Chondrocyte (in vitro differentiated cells): ENCODE results near the gene CYP1B1. TPM values are rescaled to one million over a fixed set of nuclear protein-coding genes. Genes with fewer than 3 reads are reported as not detected.

Experiments
- DNase-seq: peaks from one replicate; pipeline ENCODE4 v3.0.0; 2021; ENCODE audit warnings: mixed read lengths, low spot score
- H3K27ac Mint-ChIP-seq: one replicate; pipeline ENCODE4 v1.8.0; 2021; ENCODE audit warnings: mild to moderate bottlenecking, moderate library complexity, mixed read lengths; ENCODE audit not compliant: unreplicated experiment
- H3K27me3 Mint-ChIP-seq: 2 replicates; pipeline ENCODE4 v1.8.0; 2021; ENCODE audit warnings: low read depth, mixed read lengths
- H3K36me3 Mint-ChIP-seq: 2 replicates; pipeline ENCODE4 v1.8.0; 2021; ENCODE audit warnings: low read depth, mixed read lengths
- H3K4me1 Mint-ChIP-seq: 2 replicates; pipeline ENCODE4 v1.8.0; 2021; ENCODE audit warnings: low read depth, mild to moderate bottlenecking, mixed read lengths
- H3K4me3 Mint-ChIP-seq: one replicate; pipeline ENCODE4 v1.8.0; 2021; ENCODE audit warnings: mild to moderate bottlenecking, moderate library complexity, mixed read lengths; ENCODE audit not compliant: unreplicated experiment
- H3K9me3 Mint-ChIP-seq: 2 replicates; pipeline ENCODE4 v1.8.0; 2021; ENCODE audit warnings: low read depth, mixed read lengths
- total RNA-seq: library from RNA; stranded (reverse); gene quantifications from 3 replicates; pipeline ENCODE4 v1.2.1, GENCODE V29; 2021
- TF ChIP-seq, protein P1 (sequence below): fragments of 200-600 bp; sonication (generic); IDR thresholded peaks from 2 replicates; pipeline ENCODE4 v1.5.0; 2021; ENCODE audit warnings: antibody characterized with exemption, mild to moderate bottlenecking, moderate library complexity

Gene CYP1B1
- total RNA-seq, 1 donor from 2014 or later, result 135 TPM

DNA sequence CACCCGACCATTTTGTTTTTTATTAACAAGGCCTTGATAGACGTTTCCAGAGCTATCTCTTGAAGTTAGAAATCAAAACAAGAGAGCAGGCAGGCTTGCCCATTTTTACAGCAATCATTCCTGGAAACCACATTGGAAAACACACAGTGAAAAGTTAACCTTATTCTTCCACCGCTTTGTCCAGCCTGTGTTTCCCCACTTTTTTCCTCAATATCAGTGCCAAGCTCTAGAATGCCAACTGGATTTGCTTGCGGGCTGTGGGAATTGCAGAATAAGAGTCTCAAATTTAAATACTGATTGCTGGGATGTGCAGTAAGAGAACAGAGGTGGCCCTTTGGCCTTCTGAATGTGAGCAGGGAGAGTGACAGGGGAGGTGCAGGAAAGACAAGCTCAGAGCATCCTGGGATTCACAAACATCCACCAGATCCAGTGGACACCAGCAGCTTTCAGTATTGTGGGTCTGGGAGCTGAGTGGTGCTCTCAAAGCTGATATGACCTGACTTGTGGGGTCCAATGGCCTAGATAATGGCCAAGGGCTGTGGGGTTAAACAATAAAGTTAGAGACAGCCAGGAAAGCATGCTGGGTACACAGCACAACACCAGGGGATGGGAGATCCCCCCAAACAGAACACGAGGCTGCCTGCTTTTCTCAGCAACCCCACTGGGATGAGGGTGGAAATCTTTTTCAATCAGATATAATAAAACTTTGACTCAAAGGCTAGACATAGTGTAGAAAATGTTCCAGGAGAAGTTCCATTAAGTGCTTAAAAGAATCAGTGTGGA lies 15.5 kb downstream of the CYP1B1 start:
- peaks cover 5% of the 10 kb centered on the region for H3K36me3 Mint-ChIP-seq
- H3K4me3 Mint-ChIP-seq, result no peak overlapping the region
- H3K27ac Mint-ChIP-seq, result no peak overlapping the region
- H3K27me3 Mint-ChIP-seq, result no peaks in the 10 kb centered on the region
- DNase-seq, result no peak
- peaks cover 22% of the 10 kb centered on the region for H3K4me1 Mint-ChIP-seq
- no peaks in the 10 kb centered on the region for H3K9me3 Mint-ChIP-seq
- TF ChIP-seq, protein P1, sequence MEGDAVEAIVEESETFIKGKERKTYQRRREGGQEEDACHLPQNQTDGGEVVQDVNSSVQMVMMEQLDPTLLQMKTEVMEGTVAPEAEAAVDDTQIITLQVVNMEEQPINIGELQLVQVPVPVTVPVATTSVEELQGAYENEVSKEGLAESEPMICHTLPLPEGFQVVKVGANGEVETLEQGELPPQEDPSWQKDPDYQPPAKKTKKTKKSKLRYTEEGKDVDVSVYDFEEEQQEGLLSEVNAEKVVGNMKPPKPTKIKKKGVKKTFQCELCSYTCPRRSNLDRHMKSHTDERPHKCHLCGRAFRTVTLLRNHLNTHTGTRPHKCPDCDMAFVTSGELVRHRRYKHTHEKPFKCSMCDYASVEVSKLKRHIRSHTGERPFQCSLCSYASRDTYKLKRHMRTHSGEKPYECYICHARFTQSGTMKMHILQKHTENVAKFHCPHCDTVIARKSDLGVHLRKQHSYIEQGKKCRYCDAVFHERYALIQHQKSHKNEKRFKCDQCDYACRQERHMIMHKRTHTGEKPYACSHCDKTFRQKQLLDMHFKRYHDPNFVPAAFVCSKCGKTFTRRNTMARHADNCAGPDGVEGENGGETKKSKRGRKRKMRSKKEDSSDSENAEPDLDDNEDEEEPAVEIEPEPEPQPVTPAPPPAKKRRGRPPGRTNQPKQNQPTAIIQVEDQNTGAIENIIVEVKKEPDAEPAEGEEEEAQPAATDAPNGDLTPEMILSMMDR, result no peak

- DNase-seq, result no peak
- Mint-ChIP-seq H3K9me3 (no peaks in the 10 kb centered on the region), H3K36me3 (no peaks in the 10 kb centered on the region), H3K27ac (no peak overlapping the region), H3K4me3 (no peak overlapping the region), H3K4me1 (peaks cover 14% of the 10 kb centered on the region), H3K27me3 (no peaks in the 10 kb centered on the region)
- TF ChIP-seq, protein P1, result no peak
These were observed 18.1 kb downstream of the CYP1B1 start for GRCh38 chr2:38057651-38058410.

DNA sequence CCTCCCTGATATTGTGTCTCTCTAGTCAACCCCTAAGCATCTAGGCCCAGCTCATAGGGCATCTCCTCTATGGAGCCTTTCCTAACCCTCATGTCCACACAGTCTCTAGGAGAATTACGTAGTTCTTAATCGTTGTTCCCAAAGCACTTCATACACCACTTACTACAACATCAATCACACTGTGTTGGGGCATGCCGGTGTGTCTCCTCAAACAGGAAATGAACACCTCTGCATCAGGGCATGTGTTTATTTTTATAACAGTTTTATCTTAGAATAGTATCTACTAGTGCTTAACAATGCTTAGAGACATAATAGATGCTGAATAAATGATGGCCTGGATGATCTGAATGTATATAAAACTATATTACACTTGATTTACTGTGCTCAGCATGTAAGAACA lies 19.7 kb downstream of the CYP1B1 start:
- peaks cover 2% of the 10 kb centered on the region for H3K36me3 Mint-ChIP-seq
- H3K27me3 Mint-ChIP-seq, result no peaks in the 10 kb centered on the region
- no peak for DNase-seq
- H3K4me3 Mint-ChIP-seq, result no peak overlapping the region
- TF ChIP-seq, protein P1, result no peak
- no peak overlapping the region for H3K27ac Mint-ChIP-seq
- H3K9me3 Mint-ChIP-seq, result no peaks in the 10 kb centered on the region
- H3K4me1 Mint-ChIP-seq, result peaks cover 14% of the 10 kb centered on the region

DNA sequence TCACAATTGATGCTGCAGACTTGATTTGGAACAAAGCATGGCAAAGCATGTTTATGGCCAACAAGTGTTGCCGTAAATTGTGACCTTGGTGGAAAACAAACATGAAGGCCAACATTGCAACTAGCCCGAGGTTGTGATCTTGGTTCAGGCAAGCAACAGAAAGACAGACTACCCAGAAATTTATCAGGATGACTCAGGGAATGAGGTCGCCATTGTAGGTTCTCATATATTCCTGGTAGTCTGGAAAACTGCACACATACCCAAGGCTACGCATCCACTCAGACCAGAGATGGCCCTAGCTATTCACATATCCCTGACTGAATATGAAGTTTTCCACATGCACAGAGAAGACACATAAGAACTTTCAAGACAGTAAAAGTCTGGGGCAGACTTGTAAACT lies 30.1 kb downstream of the CYP1B1 start:
- H3K4me3 Mint-ChIP-seq, result no peak overlapping the region
- TF ChIP-seq, protein P1, result no peak
- H3K36me3 Mint-ChIP-seq, result peaks cover 2% of the 10 kb centered on the region
- H3K9me3 Mint-ChIP-seq, result peaks cover 24% of the 10 kb centered on the region
- DNase-seq, result no peak
- H3K27ac Mint-ChIP-seq, result no peak overlapping the region
- peaks cover 3% of the 10 kb centered on the region for H3K4me1 Mint-ChIP-seq
- no peaks in the 10 kb centered on the region for H3K27me3 Mint-ChIP-seq

DNA sequence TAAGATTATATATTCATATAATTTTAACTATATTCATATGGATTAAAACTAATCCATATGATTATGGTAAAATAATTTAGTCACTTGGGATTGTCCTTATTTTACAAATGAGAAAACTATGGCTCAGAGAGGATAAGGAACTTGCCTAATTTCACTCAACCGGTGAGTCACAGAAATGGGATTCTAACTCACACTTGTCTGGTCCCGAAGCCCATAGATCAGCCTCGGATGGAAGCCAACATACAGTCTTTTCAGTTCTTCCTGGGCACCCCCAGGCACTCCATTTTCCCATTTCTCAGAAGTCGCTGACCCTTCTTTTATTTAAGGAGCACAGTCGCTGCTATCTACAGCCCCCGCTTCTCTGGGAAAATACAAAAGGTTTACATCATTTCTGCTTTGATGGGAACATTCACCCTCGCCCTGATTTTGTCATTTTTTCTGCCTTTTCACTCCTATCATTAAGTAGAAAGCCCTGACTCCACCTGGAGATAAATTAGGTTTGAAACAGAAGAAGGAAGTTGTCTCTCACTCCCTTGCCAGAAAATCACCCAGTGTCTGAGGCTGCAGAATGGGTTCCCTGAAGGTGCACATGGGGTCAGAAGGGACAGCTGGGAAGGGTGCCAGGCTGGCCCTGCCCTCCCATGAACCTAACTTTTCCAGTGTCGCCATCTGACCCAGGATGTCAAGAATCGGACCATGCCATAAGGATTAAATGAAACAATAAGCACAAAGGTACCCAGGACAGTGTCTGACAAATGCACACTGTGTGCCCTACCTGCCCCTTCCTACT lies 36.6 kb downstream of the CYP1B1 start:
- Mint-ChIP-seq H3K27me3 (peaks cover 9% of the 10 kb centered on the region), H3K36me3 (peaks cover 2% of the 10 kb centered on the region), H3K4me1 (peaks cover 16% of the 10 kb centered on the region), H3K4me3 (no peak overlapping the region), H3K27ac (no peak overlapping the region), H3K9me3 (peaks cover 21% of the 10 kb centered on the region)
- TF ChIP-seq, protein P1, result no peak
- DNase-seq, result no peak
